Measurements from ENCODE around the gene HERC6.
"Not testable (repeated sequence)": the region's sequence is repeated elsewhere in the genome, so short reads cannot be mapped to it uniquely, and the experiment has no call there.

HERC6 gene

DNA sequence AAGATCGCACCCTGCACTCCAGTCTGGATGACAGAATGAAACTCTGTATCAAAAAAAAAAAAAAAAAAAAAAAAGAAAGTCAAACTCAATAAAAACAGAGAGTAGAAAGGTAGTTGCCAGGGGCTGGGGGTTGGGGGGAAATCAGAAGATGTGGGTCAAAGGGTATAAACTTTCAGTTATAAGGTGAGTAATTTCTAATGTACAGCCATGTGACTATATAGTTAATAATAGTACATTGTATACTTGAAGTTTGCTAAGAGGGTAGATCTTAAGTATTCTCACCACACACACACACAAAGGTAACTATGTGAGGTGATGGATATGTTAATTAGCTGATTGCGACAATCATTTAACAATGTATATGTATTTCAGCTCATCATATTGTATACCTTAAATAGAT is 11.5 kb downstream of the HERC6 start:
- DNase-seq (ENCODE audit: low read depth in 2 of 2): no peak

DNA sequence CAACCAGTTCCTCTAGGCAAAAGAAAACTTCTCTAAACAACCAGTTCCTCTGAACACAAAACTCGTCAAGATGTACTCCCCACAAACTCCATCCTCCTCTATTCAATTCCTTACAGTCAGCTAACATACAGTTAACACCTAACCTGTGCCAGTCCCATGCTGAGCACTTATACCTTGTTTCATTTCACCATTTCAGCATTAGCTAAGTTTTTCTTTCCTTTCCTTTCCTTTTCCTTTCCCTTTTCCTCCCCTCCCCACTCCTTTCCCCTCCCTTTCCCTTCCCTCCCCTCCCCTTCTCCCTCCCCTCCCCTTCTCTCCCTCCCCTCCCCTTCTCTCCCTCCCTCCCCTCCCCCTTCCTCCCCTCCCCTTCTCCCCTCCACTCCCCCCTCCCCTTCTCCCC is 13.1 kb downstream of the HERC6 start:
- no peak for DNase-seq (ENCODE audit: low read depth in 2 of 2)

DNA sequence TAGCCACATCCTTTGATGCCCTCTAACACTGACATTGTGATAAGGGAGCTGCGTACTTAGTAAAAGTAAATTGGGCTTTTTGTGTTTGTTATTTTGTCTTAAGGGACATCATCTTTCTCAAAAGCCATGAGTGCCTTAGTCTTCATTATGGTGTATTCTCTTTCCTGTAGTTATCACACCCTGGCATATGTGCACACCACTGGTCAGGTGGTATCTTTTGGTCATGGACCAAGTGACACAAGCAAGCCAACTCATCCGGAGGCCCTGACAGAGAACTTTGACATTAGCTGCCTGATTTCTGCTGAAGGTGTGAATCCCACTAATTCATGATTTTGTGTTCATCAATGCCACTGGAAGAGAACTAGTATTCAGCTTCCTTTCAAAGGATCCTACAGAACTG is 18.0 kb downstream of the HERC6 start:
- no peak for DNase-seq (ENCODE audit: low read depth in 2 of 2)

DNA sequence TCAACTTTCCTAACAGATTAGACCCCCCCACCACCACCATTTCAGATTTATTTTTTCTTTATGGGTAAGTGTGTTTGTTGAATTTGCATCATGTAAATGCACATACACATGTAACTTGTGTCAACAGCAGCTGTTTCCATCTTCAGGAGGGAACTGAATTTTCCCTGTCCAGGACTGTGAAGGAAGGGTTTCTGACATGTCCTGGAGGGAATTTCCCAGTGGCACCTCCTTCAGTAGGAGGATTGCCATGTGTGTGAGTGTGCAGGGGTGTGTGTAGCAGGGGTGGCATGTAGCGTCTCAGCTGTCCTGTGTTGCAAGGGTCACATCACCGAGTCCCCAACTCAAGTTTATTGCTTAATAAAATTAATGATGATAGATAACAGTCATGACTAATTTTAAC is 19.7 kb downstream of the HERC6 start:
- DNase-seq (ENCODE audit: low read depth in 2 of 2): no peak

DNA sequence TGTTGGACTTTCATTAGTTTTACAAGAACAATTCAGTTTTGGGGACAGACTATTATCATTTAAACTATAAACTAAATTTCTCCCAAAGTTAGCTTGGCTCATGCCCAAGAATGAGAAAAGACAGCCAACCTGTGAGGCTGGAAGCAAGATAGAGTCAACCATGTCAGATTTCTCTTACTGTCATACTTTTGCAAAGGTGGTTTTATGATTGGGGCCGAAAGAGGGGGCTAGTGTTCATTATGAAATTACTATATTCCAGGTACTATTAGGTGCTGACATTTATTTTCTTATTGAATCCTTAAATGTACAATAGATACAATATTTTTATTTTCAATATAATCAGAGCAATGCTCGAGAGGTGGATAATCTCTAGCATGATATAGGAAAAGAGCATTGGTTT is 30.6 kb downstream of the HERC6 start:
- no peak for DNase-seq (ENCODE audit: low read depth in 2 of 2)

DNA sequence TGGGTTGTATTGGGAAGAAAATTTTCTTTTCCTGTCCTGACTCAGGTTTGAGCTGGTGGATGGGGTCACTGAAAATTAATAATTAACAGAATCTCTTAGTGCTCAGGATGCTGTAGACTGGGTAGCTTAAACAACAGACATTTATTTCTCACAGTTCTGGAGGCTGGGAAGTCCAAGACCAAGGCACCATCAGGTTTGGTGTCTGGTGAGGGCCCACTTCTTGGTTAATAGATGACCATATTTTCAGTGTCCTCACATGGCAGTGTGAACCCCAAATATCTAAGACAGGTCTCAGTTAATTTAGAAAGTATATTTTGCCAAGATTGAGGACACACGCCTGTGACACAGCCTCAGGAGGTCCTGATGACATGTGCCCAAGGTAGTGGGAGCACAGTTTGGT is 31.1 kb downstream of the HERC6 start:
- no peak for DNase-seq (ENCODE audit: low read depth in 2 of 2)

DNA sequence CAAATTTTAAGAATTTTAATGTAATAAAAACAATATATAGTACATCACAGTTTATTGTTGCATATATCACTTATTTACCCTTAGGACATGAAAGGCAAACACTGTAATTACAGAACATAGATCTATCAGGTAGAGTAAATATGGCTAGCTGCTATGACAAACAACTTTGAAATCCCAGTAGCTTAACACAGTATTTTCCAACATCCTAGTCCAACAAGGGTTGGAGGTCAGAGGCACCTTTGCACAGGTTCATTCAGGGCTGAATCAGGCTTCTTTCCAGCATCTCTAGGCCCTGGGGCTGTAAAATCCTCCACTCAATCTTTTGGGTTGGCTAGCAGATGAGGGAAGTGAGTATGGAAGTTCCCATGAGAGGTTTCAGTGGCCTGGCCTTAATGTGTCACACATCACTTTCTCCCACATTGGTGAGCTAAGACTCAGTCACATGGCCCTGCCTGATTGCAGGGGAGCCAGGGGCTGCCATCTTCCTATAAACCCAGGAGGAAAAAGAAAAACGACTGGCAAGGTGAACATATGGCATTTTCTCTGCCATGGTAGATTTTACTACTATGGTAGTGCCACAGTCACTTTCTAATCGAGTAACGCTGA is 32.9 kb downstream of the HERC6 start:
- DNase-seq (ENCODE audit: low read depth in 2 of 2): no peak

DNA sequence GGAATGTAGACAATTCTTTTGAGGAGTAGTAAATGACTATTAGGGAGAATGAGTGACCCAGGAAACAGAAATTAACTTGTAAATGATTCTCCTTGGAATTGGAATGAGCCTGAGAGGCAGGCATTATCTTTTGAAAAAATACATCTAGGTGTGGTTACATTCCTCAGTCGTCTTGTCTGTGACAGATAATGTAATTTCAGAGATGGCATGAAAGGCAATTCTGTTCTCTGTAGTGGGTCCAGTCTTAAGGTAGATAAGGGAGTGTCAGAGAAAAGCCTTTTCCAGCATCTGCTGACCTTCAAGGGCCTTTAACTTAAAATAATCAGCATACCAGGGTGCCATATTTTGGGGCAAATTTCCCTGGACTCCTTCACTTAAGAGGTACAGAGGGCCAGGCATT is 35.1 kb downstream of the HERC6 start:
- no peak for DNase-seq (ENCODE audit: low read depth in 2 of 2)

DNA sequence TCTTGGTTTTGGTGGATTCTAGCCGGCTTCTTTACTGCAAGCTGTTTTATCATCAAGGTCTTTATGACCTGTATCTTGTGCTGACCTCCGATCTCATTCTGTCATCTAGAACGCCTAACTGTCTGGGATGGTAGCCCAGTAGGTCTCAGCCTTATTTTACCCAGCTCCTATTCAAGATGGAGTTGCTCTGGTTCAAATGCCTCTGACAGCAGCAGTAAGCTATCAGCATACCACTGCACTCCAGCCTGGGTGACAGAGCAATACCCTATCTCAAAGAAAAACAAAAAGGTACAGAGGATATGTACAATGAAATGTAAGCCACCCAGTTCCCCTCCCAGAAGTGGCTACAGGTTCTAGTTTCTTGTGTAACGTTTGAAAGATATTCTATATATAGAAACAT is 36.1 kb downstream of the HERC6 start:
- DNase-seq (ENCODE audit: low read depth in 2 of 2): no peak

DNA sequence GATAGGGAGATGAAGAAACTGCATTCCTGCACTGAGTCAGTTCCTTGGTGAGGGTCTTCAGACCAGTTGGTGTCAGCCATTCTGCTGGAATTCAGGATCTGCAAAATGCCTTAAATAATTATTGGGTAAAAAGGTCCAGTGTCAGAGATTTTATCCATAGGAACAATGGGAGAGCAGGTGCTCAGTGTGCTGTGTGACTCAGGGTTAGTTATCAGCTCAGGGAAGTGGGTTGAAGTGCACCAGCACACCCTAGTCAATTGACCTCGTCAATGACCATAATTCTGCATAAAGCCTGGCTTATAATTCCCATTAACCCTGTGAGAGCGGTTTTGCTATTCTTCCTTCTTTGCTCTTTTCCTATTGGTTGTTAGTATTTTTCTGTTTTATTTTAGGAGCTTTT is 37.3 kb downstream of the HERC6 start:
- DNase-seq (ENCODE audit: low read depth in 2 of 2): no peak

DNA sequence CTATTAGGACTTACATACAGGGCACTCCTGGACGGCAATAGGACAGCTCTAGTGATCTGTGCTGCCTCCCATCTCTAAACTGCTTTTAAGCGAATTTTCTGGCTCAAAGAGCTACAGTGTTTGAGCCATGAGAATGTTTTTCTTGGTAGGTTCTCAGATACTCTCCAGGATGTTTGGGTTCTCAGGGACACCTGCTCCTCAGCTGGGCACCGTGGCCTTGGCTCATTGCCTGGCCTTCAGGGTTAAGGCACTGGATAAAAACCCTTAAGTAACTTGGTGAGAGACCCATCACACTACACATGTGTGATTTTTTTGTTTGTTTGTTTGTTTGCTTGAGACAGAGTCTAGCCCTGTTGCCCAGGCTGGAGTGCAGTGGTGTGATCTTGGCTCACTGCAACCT is 39.8 kb downstream of the HERC6 start:
- no peak for DNase-seq (ENCODE audit: low read depth in 2 of 2)

DNA sequence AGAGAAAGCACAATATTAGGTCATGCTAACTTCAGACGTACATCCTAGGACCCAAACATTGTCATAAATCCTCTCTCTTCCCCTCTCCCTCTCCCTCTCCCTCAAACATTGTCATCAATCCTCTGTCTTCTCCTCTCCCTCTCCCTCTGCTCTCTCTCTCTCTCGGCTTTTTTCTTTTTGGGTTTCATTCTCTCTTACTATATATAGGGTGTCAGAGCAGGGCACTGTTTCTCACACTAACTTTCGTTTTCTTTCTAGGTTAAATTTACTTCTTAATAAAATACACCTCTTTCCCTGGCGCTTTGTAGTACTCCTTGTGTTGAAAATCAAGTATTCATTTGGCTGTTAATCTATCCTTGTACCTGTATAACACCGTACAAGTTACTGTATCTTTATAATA is 41.2 kb downstream of the HERC6 start:
- DNase-seq (ENCODE audit: low read depth in 2 of 2): no peak

DNA sequence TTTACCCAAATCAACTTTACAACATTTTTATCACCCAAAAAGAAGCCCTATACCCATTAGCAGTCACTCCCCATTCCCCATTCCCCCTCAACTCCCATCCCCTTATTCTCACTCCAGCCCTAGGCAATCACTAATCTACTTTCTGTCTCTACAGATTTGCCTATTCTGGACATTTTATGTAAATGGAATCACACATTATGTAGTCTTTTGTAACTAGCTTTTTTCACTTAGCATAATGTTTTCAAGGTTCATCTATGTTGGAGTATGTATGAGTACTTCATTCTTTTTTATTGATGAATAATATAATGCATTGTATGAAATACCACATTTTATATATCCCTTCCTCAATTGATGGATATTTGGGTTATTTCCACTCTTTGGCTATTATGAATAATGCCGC is 42.2 kb downstream of the HERC6 start:
- no peak for DNase-seq (ENCODE audit: low read depth in 2 of 2)

DNA sequence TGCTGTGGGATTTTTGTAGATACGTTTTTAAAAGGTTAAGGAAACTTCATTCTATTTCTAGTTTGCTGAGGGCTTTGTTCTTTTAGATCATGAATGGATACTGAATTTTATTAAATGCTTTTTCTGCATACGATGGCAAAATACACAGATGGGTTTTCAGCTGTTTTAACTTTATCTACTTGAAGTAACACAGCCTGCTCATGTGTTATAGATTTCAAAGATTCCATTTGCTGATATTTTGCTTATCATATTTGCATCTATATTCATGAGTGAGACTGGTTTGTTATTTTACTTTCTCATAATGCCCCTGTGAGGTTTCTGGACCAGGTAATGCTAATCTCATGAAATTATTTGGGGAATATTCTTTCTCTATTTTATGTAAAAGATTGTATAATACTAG is 43.8 kb downstream of the HERC6 start:
- DNase-seq (ENCODE audit: low read depth in 2 of 2): no peak

DNA sequence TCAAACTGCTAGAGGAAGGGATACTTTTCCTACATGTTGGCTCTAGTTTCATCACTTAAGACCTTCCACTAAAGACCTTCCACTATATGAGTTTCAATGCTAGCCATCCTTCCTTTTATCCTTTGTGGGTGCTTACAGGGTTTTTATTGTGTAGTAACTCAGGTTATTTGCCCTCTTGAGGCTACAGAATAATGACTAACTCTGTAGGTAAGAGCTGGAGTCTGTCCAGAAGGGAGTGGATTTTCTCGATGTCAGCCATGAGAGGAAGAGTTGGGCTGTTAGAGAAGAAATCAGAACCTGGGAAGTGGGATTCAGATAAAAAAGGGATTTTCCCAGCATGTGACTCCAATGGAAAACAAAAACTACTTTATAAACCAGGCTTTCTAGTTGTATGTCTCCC is 50.7 kb downstream of the HERC6 start:
- no peak for DNase-seq (ENCODE audit: low read depth in 2 of 2)

DNA sequence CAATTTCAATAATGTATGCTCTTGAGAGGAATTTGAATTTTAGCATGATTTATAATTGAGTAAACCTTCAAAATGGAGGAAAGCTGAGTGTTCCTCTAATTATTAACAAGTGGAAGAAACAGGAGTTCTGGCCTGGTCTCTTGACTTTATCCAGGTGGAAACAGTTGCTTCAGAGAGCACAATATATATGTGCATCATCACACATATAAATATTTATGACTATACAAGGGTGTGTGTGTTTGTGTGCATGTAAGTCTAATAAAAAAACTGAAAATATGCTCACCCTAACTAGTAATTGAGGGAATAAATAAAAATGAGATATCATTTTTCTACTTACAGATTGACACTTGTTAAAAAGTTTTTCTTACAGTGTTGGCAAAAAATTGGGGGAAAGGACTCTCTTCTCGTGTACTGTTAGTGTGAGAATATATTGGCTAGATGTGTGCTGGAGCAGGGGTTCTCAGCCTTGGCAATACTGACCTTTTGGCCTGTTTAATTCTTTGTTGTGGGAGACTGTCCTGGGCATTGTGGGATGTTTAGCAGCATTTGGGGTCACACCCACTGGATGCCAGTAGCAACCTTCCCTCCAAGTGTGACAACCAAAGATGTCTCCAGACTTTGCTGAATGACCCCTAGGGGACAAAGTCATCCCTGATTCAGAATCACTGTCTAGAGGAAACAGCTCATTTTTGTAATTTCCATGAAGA is 57.5 kb downstream of the HERC6 start:
- no peak for DNase-seq (ENCODE audit: low read depth in 2 of 2)

DNA sequence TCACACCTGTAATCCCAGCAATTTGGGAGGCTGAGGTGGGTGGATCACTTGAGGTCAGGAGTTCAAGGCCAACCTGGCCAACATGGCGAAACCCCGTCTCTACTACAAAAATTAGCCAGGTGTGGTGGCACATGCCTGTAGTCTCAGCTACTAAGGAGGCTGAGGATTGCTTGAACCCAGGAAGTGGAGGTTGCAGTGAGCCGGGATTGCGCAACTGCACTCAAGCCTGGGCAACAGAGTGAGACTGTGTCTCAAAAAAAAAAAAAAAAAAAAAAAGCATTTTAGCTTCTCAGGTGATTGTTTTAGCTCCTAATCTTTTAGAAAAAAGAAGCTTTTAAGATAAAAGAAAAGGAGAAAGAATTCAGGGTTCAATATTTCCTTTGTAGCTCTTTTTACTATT is 59.2 kb downstream of the HERC6 start:
- DNase-seq (ENCODE audit: low read depth in 2 of 2): not testable (repeated sequence)

DNA sequence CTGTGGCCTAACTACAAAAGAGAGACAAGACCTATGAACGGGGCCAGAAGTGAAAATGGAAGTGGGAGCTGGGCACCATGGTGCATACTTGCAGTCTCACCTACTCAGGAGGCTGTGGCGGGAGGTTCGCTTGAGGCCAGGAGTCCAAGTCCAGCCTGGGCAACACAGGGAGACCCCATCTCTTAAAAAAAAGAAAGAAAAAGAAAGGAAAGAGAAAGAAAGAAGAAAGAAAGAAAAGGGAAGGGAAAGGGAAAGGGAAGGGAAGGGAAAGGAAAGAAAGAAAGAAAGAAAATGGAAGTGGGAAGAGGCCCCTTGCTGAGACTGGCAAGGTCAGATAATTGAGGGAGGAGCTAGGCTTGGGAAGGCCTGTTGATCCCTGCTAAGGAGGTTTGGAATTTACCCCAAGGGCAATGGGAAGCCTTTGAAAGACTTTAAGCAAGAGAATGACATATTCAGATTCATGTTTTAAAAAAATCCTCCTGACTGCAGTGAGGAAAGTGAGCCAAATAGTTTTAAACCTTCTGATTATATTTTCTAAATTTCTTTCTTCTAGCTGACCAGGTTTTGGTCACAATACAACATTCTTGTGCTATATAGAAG is 60.6 kb downstream of the HERC6 start:
- DNase-seq (ENCODE audit: low read depth in 2 of 2): no peak

DNA sequence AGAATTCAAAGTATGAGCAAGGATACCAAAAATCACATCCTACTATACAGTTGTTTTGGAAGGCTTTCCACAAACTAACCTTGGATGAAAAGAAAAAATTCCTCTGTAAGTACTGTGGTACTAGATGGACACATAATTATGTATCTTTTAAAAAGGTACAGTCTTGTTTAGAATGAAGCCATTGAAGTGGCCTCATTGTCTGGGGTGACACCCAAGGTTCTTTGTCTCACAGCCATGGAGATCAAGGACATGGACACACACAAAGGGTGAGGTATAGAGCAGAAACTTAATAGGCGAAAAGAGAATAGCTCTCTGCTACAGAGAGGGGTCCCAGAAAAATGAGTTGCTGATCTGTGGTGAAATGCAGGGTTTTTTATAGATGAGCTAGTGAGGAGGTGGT is 61.5 kb downstream of the HERC6 start:
- DNase-seq (ENCODE audit: low read depth in 2 of 2): no peak

DNA sequence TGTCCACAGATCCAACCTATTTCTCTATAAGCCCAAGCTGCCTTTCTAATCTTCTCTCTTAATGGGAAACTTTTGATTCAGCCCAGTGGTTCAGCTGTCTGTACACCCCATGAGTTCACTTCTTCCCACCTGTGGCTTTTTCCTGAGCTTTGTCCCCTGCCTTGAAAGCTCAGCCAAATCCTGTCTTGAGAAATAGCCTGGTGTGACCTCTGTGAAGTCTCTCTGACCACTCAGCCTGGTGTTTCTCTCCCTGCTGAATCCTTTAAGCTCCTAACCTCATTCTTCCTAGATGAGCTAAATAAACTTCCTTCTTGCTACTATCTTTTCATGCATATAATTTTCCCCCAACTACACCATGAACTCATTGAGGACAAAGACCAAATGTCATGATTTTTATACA is 63.0 kb downstream of the HERC6 start:
- DNase-seq (ENCODE audit: low read depth in 2 of 2): no peak

DNA sequence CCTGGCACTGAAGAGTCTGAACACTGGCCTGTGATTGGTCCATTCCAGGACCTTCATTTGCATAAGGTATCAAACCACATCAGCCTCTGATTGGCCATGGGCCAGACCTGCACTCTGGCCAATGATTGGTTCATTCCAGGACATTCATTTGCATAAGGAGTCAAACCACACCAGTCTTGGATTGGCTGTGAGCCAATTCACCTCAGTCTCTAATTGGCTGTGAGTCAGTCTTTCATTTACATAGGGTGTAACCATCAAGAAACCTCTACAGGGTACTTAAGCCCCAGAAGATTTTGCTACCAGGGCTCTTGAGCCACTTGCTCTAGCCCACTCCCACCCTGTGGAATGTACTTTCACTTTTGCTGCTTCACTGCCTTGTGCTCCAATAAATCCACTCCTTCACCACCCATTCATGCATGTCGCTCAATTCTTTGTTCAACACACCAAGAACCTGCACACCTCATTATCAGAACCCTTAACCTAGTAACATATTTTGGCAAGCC is 64.1 kb downstream of the HERC6 start:
- DNase-seq (ENCODE audit: low read depth in 2 of 2): no peak

DNA sequence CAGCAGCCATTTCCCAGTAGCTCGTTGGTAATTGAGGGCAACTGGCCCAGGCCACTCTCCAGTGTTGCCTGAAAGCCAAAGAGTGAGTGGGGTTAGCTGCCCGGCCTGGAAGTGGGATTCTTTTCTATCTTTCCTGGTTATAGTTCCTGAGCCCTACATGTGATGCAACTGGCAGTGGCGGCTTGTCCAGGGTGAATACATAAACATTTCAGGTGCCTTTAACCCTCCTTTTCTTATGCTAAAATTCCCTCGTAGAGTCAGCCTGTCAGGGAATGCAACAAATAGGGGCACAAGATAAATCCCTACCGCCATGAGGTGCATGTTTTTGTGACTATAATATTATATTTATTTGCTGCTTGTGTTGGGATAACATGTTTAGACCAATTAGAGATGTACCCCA is 64.8 kb downstream of the HERC6 start:
- DNase-seq (ENCODE audit: low read depth in 2 of 2): no peak

DNA sequence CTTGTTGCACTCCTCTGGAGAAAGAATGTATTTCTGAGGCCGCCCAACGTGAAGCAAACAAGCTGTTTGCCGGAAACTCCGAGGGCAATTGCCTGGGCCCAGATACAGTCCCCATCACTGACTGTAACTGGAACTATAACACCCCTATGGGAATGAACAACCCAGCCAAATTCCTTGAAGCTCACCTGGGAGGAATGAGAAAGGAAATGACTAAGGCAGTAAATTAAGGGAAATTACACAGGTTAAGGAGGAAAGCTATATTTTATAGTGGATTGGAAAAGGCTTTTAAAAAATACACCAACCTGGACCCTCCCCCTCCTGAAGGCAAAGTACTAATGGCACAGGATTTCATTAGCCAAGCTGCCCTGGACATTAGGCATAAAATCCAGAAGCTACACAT is 66.6 kb downstream of the HERC6 start:
- DNase-seq (ENCODE audit: low read depth in 2 of 2): no peak

Measured in fibroblast of skin of left biceps (primary cell).